H1 (cell line): ENCODE data around the gene SLC13A2. TPM values are rescaled to one million over a fixed set of nuclear protein-coding genes. Genes with fewer than 3 reads are reported as not detected.

Experiments used
- CTCF ChIA-PET: fragments of 300-600 bp; sonication (Branson Sonifier 250); formaldehyde crosslinking; loops from one replicate; lab custom pipeline; 2021; ENCODE audit not compliant: partially characterized antibody; lab: Charles Lee
- POLR2A ChIA-PET: fragments of 300-600 bp; sonication (Branson Sonifier 250); formaldehyde crosslinking; loops from one replicate; lab custom pipeline; 2021; ENCODE audit warnings: inconsistent platforms; ENCODE audit not compliant: partially characterized antibody; lab: Charles Lee
- DNase-seq, 2 experiments: peaks; one replicate each; pipeline versions ENCODE4 v3.0.0 to v3.0.0-alpha.2; 2010 to 2022; ENCODE audit warnings: low spot score in 2 of 2, low read depth in 1 of 2, mixed read lengths in 1 of 2
- FAIRE-seq: peaks from 2 replicates; lab custom pipeline; 2011; peaks lifted over from hg19 to GRCh38; lab: Jason Lieb, UNC
- H2AFZ ChIP-seq: 2 replicates; pipeline ENCODE4 v1.8.1; 2012; ENCODE audit warnings: low read length, inconsistent platforms
- H2AK5ac ChIP-seq: 2 replicates; pipeline ENCODE4 v1.6.1; 2013; ENCODE audit warnings: low read depth, low read length
- H2BK120ac ChIP-seq: replicated peaks from 2 replicates; pipeline ENCODE3; 2013; ENCODE audit warnings: low read depth, low read length, inconsistent platforms
- H2BK12ac ChIP-seq: 2 replicates; pipeline ENCODE4 v1.6.1; 2013; ENCODE audit warnings: low read depth, low read length
- H2BK15ac ChIP-seq: 2 replicates; pipeline ENCODE4 v1.6.1; 2013; ENCODE audit warnings: low read length
- H2BK20ac ChIP-seq: 2 replicates; pipeline ENCODE4 v1.6.1; 2013; ENCODE audit warnings: low read length
- H2BK5ac ChIP-seq: 2 replicates; pipeline ENCODE4 v1.6.1; 2013; ENCODE audit warnings: low read depth, low read length
- H3K14ac ChIP-seq: 2 replicates; pipeline ENCODE4 v1.6.1; 2013; ENCODE audit warnings: inconsistent platforms; ENCODE audit not compliant: insufficient read length
- H3K18ac ChIP-seq: 2 replicates; pipeline ENCODE4 v1.6.1; 2013; ENCODE audit warnings: low read length; ENCODE audit errors: extremely low read depth
- H3K23ac ChIP-seq: 2 replicates; pipeline ENCODE4 v1.6.1; 2013; ENCODE audit warnings: inconsistent platforms; ENCODE audit not compliant: insufficient read length
- H3K23me2 ChIP-seq: 2 replicates; pipeline ENCODE4 v1.6.1; 2013; ENCODE audit warnings: low read depth, low read length
- H3K27ac ChIP-seq: 2 replicates; pipeline ENCODE4 v1.6.1; 2011; ENCODE audit warnings: low read depth, low read length, inconsistent platforms
- H3K27me3 ChIP-seq, 4 experiments: replicated peaks in 1 of 4; 1 replicate in 1 of 4; 2 replicates in 3 of 4; pipeline versions ENCODE4 v1.6.1 to v1.8.1; 2011 to 2013; ENCODE audit warnings: low read length in 3 of 4, mild to moderate bottlenecking in 3 of 4, inconsistent platforms in 2 of 4, mixed read lengths in 2 of 4, moderate library complexity in 1 of 4; ENCODE audit not compliant: control insufficient read depth in 3 of 4, insufficient read depth in 3 of 4; ENCODE audit errors: extremely low read depth in 1 of 4
- H3K36me3 ChIP-seq, 4 experiments: 2 replicates each; pipeline versions ENCODE4 v1.6.1 to v1.8.1; 2011 to 2013; ENCODE audit warnings: mild to moderate bottlenecking in 4 of 4, low read length in 3 of 4, moderate library complexity in 2 of 4, control low read depth in 1 of 4, inconsistent platforms in 1 of 4; ENCODE audit not compliant: insufficient read depth in 4 of 4, control insufficient read depth in 2 of 4
- H3K4ac ChIP-seq: replicated peaks from 2 replicates; pipeline ENCODE3; 2013; ENCODE audit warnings: low read length, low read depth, mixed read lengths, inconsistent platforms; ENCODE audit not compliant: insufficient read length
- H3K4me1 ChIP-seq, 4 experiments: replicated peaks in 1 of 4; 1 replicate in 1 of 4; 2 replicates in 3 of 4; pipeline versions ENCODE4 v1.6.1 to v1.8.1; 2011 to 2013; ENCODE audit warnings: low read length in 3 of 4, inconsistent platforms in 2 of 4, mixed read lengths in 1 of 4; ENCODE audit not compliant: insufficient read depth in 4 of 4, control insufficient read depth in 3 of 4
- H3K4me2 ChIP-seq, 2 experiments: 2 replicates each; pipeline versions ENCODE4 v1.6.1 to v1.8.1; 2011 to 2013; ENCODE audit warnings: low read depth in 2 of 2, low read length in 2 of 2, control low read depth in 1 of 2, inconsistent platforms in 1 of 2, mild to moderate bottlenecking in 1 of 2; ENCODE audit not compliant: insufficient read depth in 1 of 2
- H3K4me3 ChIP-seq, 4 experiments: fragments of 200-600, 300-600 bp in 1 of 4; sonication (generic), shearing (Covaris generic), sonication (Bioruptor Twin) in 1 of 4; 2 replicates each; pipeline versions ENCODE4 v1.5.1 to v1.8.1; 2011 to 2016; ENCODE audit warnings: low read length in 4 of 4, low read depth in 3 of 4, control low read depth in 2 of 4, inconsistent platforms in 2 of 4, mild to moderate bottlenecking in 2 of 4, mixed read lengths in 1 of 4, moderate library complexity in 1 of 4; ENCODE audit not compliant: insufficient read depth in 2 of 4; ENCODE audit errors: extremely low read depth in 1 of 4
- H3K56ac ChIP-seq: replicated peaks from 2 replicates; pipeline ENCODE3; 2013; ENCODE audit warnings: low read depth, mild to moderate bottlenecking, mixed read lengths, low read length, inconsistent platforms; ENCODE audit not compliant: insufficient read length
- H3K79me1 ChIP-seq: 2 replicates; pipeline ENCODE4 v1.6.1; 2013; ENCODE audit warnings: low read depth, low read length, control low read depth
- H3K79me2 ChIP-seq, 2 experiments: 2 replicates each; pipeline versions ENCODE4 v1.6.1 to v1.8.1; 2012 to 2013; ENCODE audit warnings: low read length in 2 of 2, mild to moderate bottlenecking in 2 of 2, inconsistent platforms in 1 of 2; ENCODE audit not compliant: insufficient read depth in 2 of 2, control insufficient read depth in 1 of 2
- H3K9ac ChIP-seq, 4 experiments: replicated peaks in 1 of 4; 1 replicate in 1 of 4; 2 replicates in 3 of 4; pipeline versions ENCODE4 v1.6.1 to v1.8.1; 2011 to 2013; ENCODE audit warnings: low read depth in 3 of 4, low read length in 3 of 4, control low read depth in 2 of 4, mild to moderate bottlenecking in 2 of 4, moderate library complexity in 2 of 4, inconsistent platforms in 1 of 4; ENCODE audit errors: extremely low read depth in 1 of 4
- H3K9me3 ChIP-seq, 2 experiments: 2 replicates each; pipeline versions ENCODE4 v1.6.1 to v1.8.1; 2012 to 2013; ENCODE audit warnings: mild to moderate bottlenecking in 2 of 2, moderate library complexity in 2 of 2, control low read depth in 1 of 2, inconsistent platforms in 1 of 2, low read depth in 1 of 2, low read length in 1 of 2, mixed read lengths in 1 of 2; ENCODE audit not compliant: insufficient read depth in 2 of 2
- H4K20me1 ChIP-seq, 2 experiments: replicated peaks in 1 of 2; 2 replicates each; pipeline versions ENCODE3 to v1.8.1; 2011 to 2013; ENCODE audit warnings: inconsistent platforms in 2 of 2, low read length in 2 of 2, mild to moderate bottlenecking in 1 of 2; ENCODE audit not compliant: insufficient read depth in 2 of 2, control insufficient read depth in 1 of 2
- H4K5ac ChIP-seq: 2 replicates; pipeline ENCODE4 v1.6.1; 2013; ENCODE audit warnings: low read length, low read depth, mixed read lengths, inconsistent platforms; ENCODE audit not compliant: insufficient read length
- H4K8ac ChIP-seq: 2 replicates; pipeline ENCODE4 v1.8.0; 2013; ENCODE audit warnings: mild to moderate bottlenecking, moderate library complexity, low read length, inconsistent platforms; ENCODE audit not compliant: insufficient read depth; ENCODE audit errors: extremely low read depth
- H4K91ac ChIP-seq: replicated peaks from 2 replicates; pipeline ENCODE3; 2013; ENCODE audit warnings: low read length, mixed read lengths, inconsistent platforms; ENCODE audit not compliant: insufficient read length
- BRCA1 ChIP-seq: IDR thresholded peaks from 2 replicates; pipeline ENCODE4 v1.6.1; 2012; ENCODE audit warnings: low read depth, low read length, improper control_type of control experiment
- CEBPB ChIP-seq: IDR thresholded peaks from 2 replicates; pipeline ENCODE4 v1.6.1; 2012; ENCODE audit warnings: low read depth, low read length
- GTF2F1 ChIP-seq: IDR thresholded peaks from 2 replicates; pipeline ENCODE4 v1.6.1; 2012; ENCODE audit warnings: low read depth, low read length, improper control_type of control experiment, borderline replicate concordance
- JUN ChIP-seq: IDR thresholded peaks from 2 replicates; pipeline ENCODE4 v1.6.1; 2011; ENCODE audit warnings: low read depth, mild to moderate bottlenecking, improper control_type of control experiment, low read length
- POLR2AphosphoS5 ChIP-seq: IDR thresholded peaks from 2 replicates; pipeline ENCODE4 v1.6.1; 2011; ENCODE audit warnings: low read depth, low read length
- RBBP5 ChIP-seq: IDR thresholded peaks from 2 replicates; pipeline ENCODE4 v1.7.1; 2012; ENCODE audit warnings: low read depth, mild to moderate bottlenecking, inconsistent platforms, low read length, moderate library complexity, borderline replicate concordance
- SAP30 ChIP-seq: fragments of 300-600 bp; sonication (generic); IDR thresholded peaks from 2 replicates; pipeline ENCODE4 v1.7.1; 2012; ENCODE audit warnings: low read length, moderate library complexity, mild to moderate bottlenecking, inconsistent platforms; ENCODE audit not compliant: insufficient read depth, insufficient replicate concordance
- SIX5 ChIP-seq: IDR thresholded peaks from 2 replicates; pipeline ENCODE4 v1.6.1; 2011; ENCODE audit warnings: mild to moderate bottlenecking, low read depth, low read length
- TCF12 ChIP-seq: IDR thresholded peaks from 2 replicates; pipeline ENCODE4 v1.6.1; 2011; ENCODE audit warnings: low read depth, mild to moderate bottlenecking, low read length
- WGBS, 2 experiments: shearing (Covaris generic) in 1 of 2; methylation state at CpG; one replicate each; pipeline versions ENCODE4 v1.1.6 to v1.1.7; 2013 to 2015; ENCODE audit warnings: low lambda C conversion rate in 2 of 2, mixed read lengths in 2 of 2, inconsistent platforms in 1 of 2, low coverage in 1 of 2, missing lambda C conversion rate in 1 of 2; ENCODE audit not compliant: insufficient replicate concordance in 2 of 2, insufficient coverage in 1 of 2, insufficient read length in 1 of 2; ENCODE audit errors: extremely low coverage in 1 of 2, missing lambda C conversion rate in 1 of 2; 5-methylcytosine and 5-hydroxymethylcytosine counted together
- polyA plus RNA-seq, 7 experiments: library from polyadenylated mRNA; depleted of rRNA in 3 of 7; stranded (reverse) in 5 of 7; unstranded in 2 of 7; fragments of >200 nt in 5 of 7; fragments of 200-250 nt in 2 of 7; gene quantifications; 1 replicate in 5 of 7; 2 replicates in 1 of 7; 4 replicates in 1 of 7; pipeline versions ENCODE4 v1.2.1 to v1.2.3, GENCODE V29; 2011 to 2013; ENCODE audit warnings: missing spikeins in 2 of 7, mixed read lengths in 2 of 7
- total RNA-seq: library from RNA; stranded (reverse); fragmentation: NEBNext Ultra II Directional; extraction: Animal tissue kit (Norgen Biotek cat#: 25700); gene quantifications from 2 replicates; pipeline ENCODE4 v1.2.1, GENCODE V29; 2021
- TF ChIP-seq, protein P1 (sequence below): IDR thresholded peaks from 2 replicates; pipeline ENCODE4 v1.6.1; 2012; ENCODE audit warnings: inconsistent platforms
- TF ChIP-seq, protein P2 (sequence below): IDR thresholded peaks from 2 replicates; pipeline ENCODE4 v1.6.1; 2012; ENCODE audit warnings: inconsistent platforms

SLC13A2 gene
- total and polyA plus RNA-seq, 2 of the 8 experiments (the other 6 are each of a cell fraction or from before 2014, with no cell fraction given), result not detected

GRCh38 chr17:28529013-28529400 is 55.6 kb downstream of the SLC13A2 start:
- H4K5ac ChIP-seq, result no peak overlapping the region
- no peaks in the 10 kb centered on the region for H3K79me1 ChIP-seq
- peaks cover 0 to 5% (median 0%) of the 10 kb centered on the region in 4 experiments; a peak in 2 of 7 replicates for H3K4me1 ChIP-seq
- H3K4ac ChIP-seq, result no peak overlapping the region
- H2BK5ac ChIP-seq, result no peak overlapping the region
- 77% methylated on average over 3 of the region's 3 CpGs; no CpG with 5 or more reads in 1 of the 2 experiments for WGBS, 2 experiments
- TF ChIP-seq JUN, result no peak
- no peak for TF ChIP-seq RBBP5
- TF ChIP-seq, protein P1, sequence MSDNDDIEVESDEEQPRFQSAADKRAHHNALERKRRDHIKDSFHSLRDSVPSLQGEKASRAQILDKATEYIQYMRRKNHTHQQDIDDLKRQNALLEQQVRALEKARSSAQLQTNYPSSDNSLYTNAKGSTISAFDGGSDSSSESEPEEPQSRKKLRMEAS, result no peak
- TF ChIP-seq GTF2F1, result no peak
- no peak for TF ChIP-seq TCF12
- no peak for TF ChIP-seq CEBPB
- no peak for TF ChIP-seq BRCA1
- TF ChIP-seq, protein P2, sequence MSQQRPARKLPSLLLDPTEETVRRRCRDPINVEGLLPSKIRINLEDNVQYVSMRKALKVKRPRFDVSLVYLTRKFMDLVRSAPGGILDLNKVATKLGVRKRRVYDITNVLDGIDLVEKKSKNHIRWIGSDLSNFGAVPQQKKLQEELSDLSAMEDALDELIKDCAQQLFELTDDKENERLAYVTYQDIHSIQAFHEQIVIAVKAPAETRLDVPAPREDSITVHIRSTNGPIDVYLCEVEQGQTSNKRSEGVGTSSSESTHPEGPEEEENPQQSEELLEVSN, result no peak
- no peak for TF ChIP-seq POLR2AphosphoS5
- no peak for TF ChIP-seq SAP30
- TF ChIP-seq SIX5, result no peak
- H3K79me2 ChIP-seq, result no peaks in the 10 kb centered on the region
- H3K9ac ChIP-seq, result no peak overlapping the region
- H4K8ac ChIP-seq, result no peak overlapping the region
- no peaks in the 10 kb centered on the region for H3K23me2 ChIP-seq
- H3K9me3 ChIP-seq, result no peaks in the 10 kb centered on the region
- H3K27ac ChIP-seq, result no peak overlapping the region
- H2AK5ac ChIP-seq, result no peak overlapping the region
- CTCF ChIA-PET, result interaction anchor here (0.9 to 5.9 kb wide), 5 partner anchors 11 to 30 kb away, joined by 3 to 45 read pairs (median 4); no protein-coding TSS in a partner anchor
- no peak overlapping the region for H2BK12ac ChIP-seq
- H3K14ac ChIP-seq, result no peak overlapping the region
- FAIRE-seq, result no peak
- DNase-seq, result no peak
- H2BK20ac ChIP-seq, result no peak overlapping the region
- no peak overlapping the region for H2AFZ ChIP-seq
- no peak overlapping the region for H2BK120ac ChIP-seq
- no peak overlapping the region for H3K23ac ChIP-seq
- H4K91ac ChIP-seq, result no peak overlapping the region
- no peak overlapping the region for H3K56ac ChIP-seq
- H3K36me3 ChIP-seq, result no peaks in the 10 kb centered on the region
- H2BK15ac ChIP-seq, result no peak overlapping the region
- POLR2A ChIA-PET, result interaction anchor here (1.1 kb wide), 1 partner anchor 16 kb away, joined by 3 read pairs; no protein-coding TSS in a partner anchor
- H3K4me3 ChIP-seq, result no peak overlapping the region
- H3K18ac ChIP-seq, result no peak overlapping the region
- no peak overlapping the region for H3K4me2 ChIP-seq
- no peaks in the 10 kb centered on the region for H4K20me1 ChIP-seq
- H3K27me3 ChIP-seq, result no peaks in the 10 kb centered on the region
